ENCODE measurements around the gene RNF157. TPM values are rescaled to one million over a fixed set of nuclear protein-coding genes. Genes with fewer than 3 reads are reported as not detected.

The RNF157 gene
- total RNA-seq, 1 experiment from 2014 or later: 3.5 TPM

GRCh38 chr17:76157759-76158158, 82.5 kb downstream of the RNF157 start:
- H3K9me3 ChIP-seq (replicated peaks): no peaks in the 10 kb centered on the region
- H3K4me3 ChIP-seq: no peak overlapping the region

GRCh38 chr17:76156662-76156991, 83.7 kb downstream of the RNF157 start:
- Histone ChIP-seq H3K4me3 (no peak overlapping the region; the same call in 1 of the 2 replicates), H3K36me3 (no peaks in the 10 kb centered on the region), H3K4me1 (peaks cover 29% of the 10 kb centered on the region; the same call in 1 of the 2 replicates), H3K9me3 (replicated peaks) (no peaks in the 10 kb centered on the region), H3K27ac (no peak overlapping the region; the same call in 1 of the 2 replicates), H3K27me3 (no peaks in the 10 kb centered on the region)
- no peak for DNase-seq

More at GRCh38 chr17:76157759-76158158, 82.5 kb downstream of the RNF157 start:
- H3K27ac ChIP-seq: no peak overlapping the region
- H3K36me3 ChIP-seq: no peaks in the 10 kb centered on the region
- peaks cover 31% of the 10 kb centered on the region; the same call in 1 of the 2 replicates for H3K4me1 ChIP-seq
- DNase-seq: no peak
- no peaks in the 10 kb centered on the region for H3K27me3 ChIP-seq

DNA sequence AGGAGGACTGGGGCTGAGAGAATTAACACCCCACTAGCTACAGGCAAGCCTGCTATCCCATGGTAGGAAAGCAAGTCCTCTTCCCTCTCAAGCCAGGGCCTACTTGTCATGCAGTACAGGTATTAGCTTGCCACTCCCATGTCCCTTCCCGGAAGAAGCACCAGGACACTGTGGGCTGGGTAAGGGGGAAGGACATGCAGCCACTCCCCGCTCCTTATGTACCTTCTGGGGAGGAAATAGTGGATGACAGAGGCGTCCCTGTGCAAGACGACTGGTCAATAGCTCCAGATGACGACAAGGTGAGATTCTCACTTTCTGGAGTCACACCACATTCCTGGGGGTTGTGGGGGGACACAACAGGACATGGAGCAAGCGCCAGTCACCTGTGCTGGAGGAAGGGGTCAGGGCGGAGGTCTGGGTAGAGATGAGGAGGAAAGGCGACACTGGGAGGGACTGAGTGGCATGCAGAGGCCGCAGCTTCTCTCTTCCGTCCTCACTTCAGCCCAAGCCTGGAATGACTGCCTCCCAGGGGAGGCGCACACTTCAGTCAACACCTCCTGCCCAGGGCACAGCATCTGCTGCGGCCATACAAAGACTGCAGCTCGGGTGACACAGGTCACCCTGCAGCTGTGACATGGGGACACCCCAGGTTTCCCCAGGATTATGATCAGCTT, 84.2 kb downstream of the RNF157 start:
- Histone ChIP-seq H3K27ac (no peak overlapping the region; the same call in 1 of the 2 replicates), H3K9me3 (replicated peaks) (no peaks in the 10 kb centered on the region), H3K4me3 (no peak overlapping the region; the same call in 1 of the 2 replicates), H3K36me3 (no peaks in the 10 kb centered on the region), H3K27me3 (no peaks in the 10 kb centered on the region), H3K4me1 (peaks cover 24% of the 10 kb centered on the region; the same call in 1 of the 2 replicates)
- peak; percentile 80 to 87 for DNase-seq

DNA sequence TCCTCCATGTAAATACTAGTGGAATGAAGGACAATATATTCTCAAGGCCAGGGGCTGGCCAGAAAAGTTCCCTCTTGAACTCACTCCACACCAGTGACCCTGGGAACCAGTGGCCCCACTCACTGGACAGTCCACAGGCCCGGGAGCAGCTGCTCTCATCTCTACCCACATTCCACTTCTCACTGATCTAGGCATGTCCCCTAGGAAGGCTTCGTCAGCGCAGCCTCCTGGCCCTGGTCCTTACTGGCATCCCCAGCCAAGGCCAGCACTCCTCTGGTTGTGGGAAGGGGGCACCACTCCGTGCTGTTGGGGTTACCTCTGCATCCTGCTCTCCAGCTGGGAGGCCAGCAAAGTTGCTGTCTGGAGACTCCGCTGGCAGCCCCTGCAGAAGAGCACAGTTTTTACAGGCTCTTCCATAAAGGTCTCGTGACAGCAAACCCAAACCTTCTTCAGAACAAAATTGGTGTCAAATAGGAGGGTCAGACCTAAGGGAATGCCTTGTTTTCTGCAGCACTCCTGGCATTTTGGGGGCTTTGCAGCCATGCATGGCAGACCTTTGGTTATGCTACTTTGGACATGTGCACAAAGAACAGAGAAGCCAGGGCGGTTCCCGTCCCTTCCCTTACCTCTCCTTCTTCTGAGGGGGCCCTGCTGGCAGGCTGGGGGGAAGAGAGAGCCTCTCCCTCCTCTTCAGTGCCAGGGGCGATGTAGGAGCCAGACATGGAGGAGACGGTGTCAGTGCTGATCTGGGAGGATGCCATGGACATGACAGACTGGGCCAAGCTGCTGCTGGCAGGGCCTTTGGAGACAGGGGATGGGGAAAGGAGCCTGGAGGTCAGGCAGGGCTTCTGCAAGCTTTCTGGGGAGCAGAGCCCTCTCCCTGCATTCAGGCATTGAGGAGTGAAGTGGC, 85.1 kb downstream of the RNF157 start:
- Histone ChIP-seq H3K9me3 (replicated peaks) (no peaks in the 10 kb centered on the region), H3K36me3 (no peaks in the 10 kb centered on the region), H3K4me3 (no peak overlapping the region), H3K27ac (no peak overlapping the region), H3K27me3 (no peaks in the 10 kb centered on the region), H3K4me1 (peaks cover 19% of the 10 kb centered on the region; the same call in 1 of the 2 replicates)
- no peak for DNase-seq

DNA sequence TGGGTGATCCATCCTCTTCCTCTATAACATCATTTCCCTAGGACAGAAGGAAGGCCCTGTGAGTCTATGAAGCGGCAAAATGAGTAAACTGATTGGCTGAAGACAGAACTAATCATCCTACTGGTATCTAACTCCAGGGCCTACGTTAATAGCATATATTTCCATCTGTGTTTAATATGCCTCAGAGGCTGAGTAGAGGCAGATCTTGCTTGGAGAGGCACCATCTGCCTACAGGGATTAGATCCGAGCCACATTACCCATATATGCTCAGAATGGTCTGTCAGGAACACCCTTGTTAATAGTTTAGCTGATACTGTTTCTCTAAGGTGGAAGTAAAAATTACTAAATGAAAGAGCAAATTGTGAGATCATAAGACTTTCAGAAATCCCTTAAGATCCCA, 86.0 kb downstream of the RNF157 start:
- Histone ChIP-seq H3K4me3 (no peak overlapping the region), H3K4me1 (peaks cover 19% of the 10 kb centered on the region; the same call in 1 of the 2 replicates), H3K36me3 (no peaks in the 10 kb centered on the region), H3K9me3 (replicated peaks) (no peaks in the 10 kb centered on the region), H3K27ac (no peak overlapping the region), H3K27me3 (no peaks in the 10 kb centered on the region)
- no peak for DNase-seq

DNA sequence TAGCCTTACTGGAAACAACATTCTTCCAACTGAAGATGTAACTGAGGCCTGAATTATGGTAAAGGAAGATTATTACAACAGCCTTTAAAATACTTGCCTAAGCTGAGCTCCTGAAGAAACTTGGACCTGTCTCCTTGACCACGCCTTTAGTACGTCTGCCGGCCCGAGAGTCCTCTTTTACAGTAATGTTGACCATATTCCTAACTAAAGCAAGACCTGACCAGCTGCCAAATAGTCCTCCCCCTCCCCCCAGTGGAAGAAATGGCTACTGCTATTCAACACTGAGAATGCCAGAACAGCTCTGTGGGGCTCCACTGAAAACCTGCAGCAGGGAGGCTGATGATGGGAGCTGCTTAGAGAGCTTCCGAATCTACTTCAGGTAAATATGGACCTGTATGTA, 86.7 kb downstream of the RNF157 start:
- Histone ChIP-seq H3K4me1 (peaks cover 22% of the 10 kb centered on the region; the same call in 1 of the 2 replicates), H3K27ac (no peak overlapping the region), H3K36me3 (no peaks in the 10 kb centered on the region), H3K9me3 (replicated peaks) (no peaks in the 10 kb centered on the region), H3K4me3 (no peak overlapping the region), H3K27me3 (no peaks in the 10 kb centered on the region)
- DNase-seq: no peak

DNA sequence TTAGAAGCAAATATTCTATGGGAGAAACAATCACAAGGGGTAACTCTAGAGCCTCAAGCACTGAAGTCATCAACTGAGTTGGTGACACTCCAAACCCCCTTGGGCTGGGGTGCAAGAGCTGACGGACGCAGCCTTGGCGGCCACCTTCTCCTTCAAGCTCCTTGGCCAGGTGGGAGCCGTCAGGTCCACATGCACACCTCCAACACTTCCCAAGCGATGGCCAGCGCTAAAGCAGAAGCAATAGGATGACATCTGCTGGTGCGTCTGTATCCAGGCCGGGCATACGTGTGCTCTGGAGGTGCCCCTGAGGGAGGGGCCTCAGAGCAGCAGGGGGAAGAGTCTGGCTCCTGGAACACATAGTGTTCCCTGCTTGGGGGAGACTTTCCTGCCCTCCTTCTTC, 87.1 kb downstream of the RNF157 start:
- no peaks in the 10 kb centered on the region for H3K9me3 ChIP-seq (replicated peaks)
- no peak overlapping the region for H3K27ac ChIP-seq
- H3K4me1 ChIP-seq: peaks cover 22% of the 10 kb centered on the region; the same call in 1 of the 2 replicates
- no peak for DNase-seq
- no peaks in the 10 kb centered on the region for H3K27me3 ChIP-seq
- no peak overlapping the region for H3K4me3 ChIP-seq
- no peaks in the 10 kb centered on the region for H3K36me3 ChIP-seq

DNA sequence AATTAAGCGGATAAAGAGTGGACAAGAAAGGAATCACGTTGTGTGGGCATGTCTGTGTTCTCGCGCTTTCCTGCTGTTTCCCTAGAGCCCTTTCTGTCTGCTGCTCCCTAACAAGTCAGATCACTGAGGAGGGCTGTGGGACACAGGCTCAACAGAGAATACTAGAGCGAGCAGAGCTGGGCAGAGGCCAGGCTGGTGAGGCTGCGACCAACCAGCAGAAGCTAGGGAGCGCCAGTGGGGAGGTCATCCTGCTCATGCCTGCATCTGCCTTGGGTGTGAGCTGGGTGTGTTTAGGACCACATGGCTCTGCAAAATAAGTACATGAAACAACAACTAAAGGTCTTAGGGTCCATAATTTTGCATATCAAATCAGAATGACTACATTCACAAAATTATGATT, 87.7 kb downstream of the RNF157 start:
- no peak for DNase-seq
- no peak overlapping the region for H3K27ac ChIP-seq
- no peaks in the 10 kb centered on the region for H3K36me3 ChIP-seq
- no peaks in the 10 kb centered on the region for H3K9me3 ChIP-seq (replicated peaks)
- peaks cover 26% of the 10 kb centered on the region; the same call in 1 of the 2 replicates for H3K4me1 ChIP-seq
- no peaks in the 10 kb centered on the region for H3K27me3 ChIP-seq
- no peak overlapping the region for H3K4me3 ChIP-seq

DNA sequence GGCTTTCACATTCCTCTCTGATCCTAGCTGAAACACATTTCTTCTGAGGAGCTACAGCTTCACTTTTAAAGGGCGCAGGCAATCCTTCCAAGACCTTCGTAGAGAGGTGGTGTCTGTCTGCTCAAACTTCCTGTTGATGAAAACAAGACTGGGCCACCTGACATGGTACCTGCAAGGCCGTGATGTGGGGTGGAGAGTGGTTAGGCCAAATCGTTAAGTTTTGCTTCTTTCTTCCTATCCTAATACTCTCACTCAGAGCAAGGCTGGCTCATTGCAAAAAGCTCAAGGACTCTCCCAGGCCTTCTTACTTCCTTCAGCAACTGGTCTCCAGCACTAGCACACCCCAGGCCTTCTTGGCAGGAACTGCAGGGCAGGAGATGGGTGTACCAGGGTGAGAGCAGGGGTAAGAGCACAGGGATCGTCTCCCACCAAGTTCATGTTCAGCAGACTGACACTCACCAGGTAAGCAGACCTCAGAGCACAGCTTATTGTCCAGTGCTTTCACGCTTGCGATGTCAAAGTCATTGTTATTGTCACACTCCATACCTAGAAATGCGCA, 88.3 kb downstream of the RNF157 start:
- peaks cover 24% of the 10 kb centered on the region; the same call in 1 of the 2 replicates for H3K4me1 ChIP-seq
- H3K27me3 ChIP-seq: no peaks in the 10 kb centered on the region
- no peak for DNase-seq
- H3K4me3 ChIP-seq: no peak overlapping the region
- H3K9me3 ChIP-seq (replicated peaks): no peaks in the 10 kb centered on the region
- no peaks in the 10 kb centered on the region for H3K36me3 ChIP-seq
- no peak overlapping the region for H3K27ac ChIP-seq

- Histone ChIP-seq H3K27me3 (no peaks in the 10 kb centered on the region), H3K27ac (no peak overlapping the region), H3K9me3 (replicated peaks) (no peaks in the 10 kb centered on the region), H3K4me3 (no peak overlapping the region), H3K36me3 (no peaks in the 10 kb centered on the region), H3K4me1 (peaks cover 15% of the 10 kb centered on the region)
- DNase-seq: no peak
Observed at GRCh38 chr17:76150712-76151622, 89.3 kb downstream of the RNF157 start.

- H3K4me3 ChIP-seq: no peak overlapping the region
- H3K9me3 ChIP-seq (replicated peaks): no peaks in the 10 kb centered on the region
- H3K27me3 ChIP-seq: no peaks in the 10 kb centered on the region
- peak in 1 of 2 experiments; percentile 59 for DNase-seq
- H3K27ac ChIP-seq: no peak overlapping the region
- peaks cover 22% of the 10 kb centered on the region for H3K4me1 ChIP-seq
- H3K36me3 ChIP-seq: no peaks in the 10 kb centered on the region
Observed at GRCh38 chr17:76149214-76149613, 91.1 kb downstream of the RNF157 start.

DNA sequence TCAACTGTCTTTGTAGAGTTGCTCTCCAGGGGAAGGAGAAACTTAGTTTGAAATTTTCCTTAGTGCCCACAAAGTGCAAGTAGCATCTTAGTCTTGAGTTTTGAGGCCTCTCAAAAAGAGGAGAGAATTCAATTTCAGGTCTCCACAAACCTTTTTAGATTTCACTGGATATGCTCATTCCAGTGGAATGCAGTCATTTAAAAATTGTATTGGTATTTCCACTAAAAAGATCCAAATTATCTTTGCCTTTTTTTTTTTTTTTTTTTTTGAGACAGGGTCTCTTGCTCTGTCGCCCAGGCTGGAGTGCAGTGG, 92.3 kb downstream of the RNF157 start:
- no peaks in the 10 kb centered on the region for H3K9me3 ChIP-seq (replicated peaks)
- H3K36me3 ChIP-seq: no peaks in the 10 kb centered on the region
- H3K4me3 ChIP-seq: no peak overlapping the region
- no peak for DNase-seq
- peaks cover 31% of the 10 kb centered on the region for H3K4me1 ChIP-seq
- no peaks in the 10 kb centered on the region for H3K27me3 ChIP-seq
- no peak overlapping the region for H3K27ac ChIP-seq

- peak in 1 of 2 experiments; percentile 69 for DNase-seq
- no peak overlapping the region for H3K27ac ChIP-seq
- no peaks in the 10 kb centered on the region for H3K27me3 ChIP-seq
- no peaks in the 10 kb centered on the region for H3K36me3 ChIP-seq
- H3K4me3 ChIP-seq: no peak overlapping the region
- H3K9me3 ChIP-seq (replicated peaks): no peaks in the 10 kb centered on the region
- peaks cover 35% of the 10 kb centered on the region for H3K4me1 ChIP-seq
Observed at GRCh38 chr17:76147211-76148014, 92.9 kb downstream of the RNF157 start.
